ENCODE data around the gene SLC35G1.

SLC35G1 gene, protein sequence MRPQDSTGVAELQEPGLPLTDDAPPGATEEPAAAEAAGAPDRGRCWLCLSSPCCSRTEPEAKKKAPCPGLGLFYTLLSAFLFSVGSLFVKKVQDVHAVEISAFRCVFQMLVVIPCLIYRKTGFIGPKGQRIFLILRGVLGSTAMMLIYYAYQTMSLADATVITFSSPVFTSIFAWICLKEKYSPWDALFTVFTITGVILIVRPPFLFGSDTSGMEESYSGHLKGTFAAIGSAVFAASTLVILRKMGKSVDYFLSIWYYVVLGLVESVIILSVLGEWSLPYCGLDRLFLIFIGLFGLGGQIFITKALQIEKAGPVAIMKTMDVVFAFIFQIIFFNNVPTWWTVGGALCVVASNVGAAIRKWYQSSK

GRCh38 chr10:93893646-93894515 lies at the start of gene SLC35G1:
Gene SLC35G1 (plus strand): TSS chr10:93893978. CDS start chr10:93894034, 56 bp downstream.
- TF ChIP-seq, protein P1, sequence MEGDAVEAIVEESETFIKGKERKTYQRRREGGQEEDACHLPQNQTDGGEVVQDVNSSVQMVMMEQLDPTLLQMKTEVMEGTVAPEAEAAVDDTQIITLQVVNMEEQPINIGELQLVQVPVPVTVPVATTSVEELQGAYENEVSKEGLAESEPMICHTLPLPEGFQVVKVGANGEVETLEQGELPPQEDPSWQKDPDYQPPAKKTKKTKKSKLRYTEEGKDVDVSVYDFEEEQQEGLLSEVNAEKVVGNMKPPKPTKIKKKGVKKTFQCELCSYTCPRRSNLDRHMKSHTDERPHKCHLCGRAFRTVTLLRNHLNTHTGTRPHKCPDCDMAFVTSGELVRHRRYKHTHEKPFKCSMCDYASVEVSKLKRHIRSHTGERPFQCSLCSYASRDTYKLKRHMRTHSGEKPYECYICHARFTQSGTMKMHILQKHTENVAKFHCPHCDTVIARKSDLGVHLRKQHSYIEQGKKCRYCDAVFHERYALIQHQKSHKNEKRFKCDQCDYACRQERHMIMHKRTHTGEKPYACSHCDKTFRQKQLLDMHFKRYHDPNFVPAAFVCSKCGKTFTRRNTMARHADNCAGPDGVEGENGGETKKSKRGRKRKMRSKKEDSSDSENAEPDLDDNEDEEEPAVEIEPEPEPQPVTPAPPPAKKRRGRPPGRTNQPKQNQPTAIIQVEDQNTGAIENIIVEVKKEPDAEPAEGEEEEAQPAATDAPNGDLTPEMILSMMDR (IDR thresholded peaks at IDR 0.05; ENCODE audit: control extremely low read depth, extremely low read depth, low read depth, missing control alignments) = no peak
- CTCF ChIA-PET = interaction anchor here (1.2 to 2.7 kb wide), 5 partner anchors 9 to 23 kb away, joined by 3 to 6 read pairs (median 4); no protein-coding TSS in a partner anchor
- peak; percentile 93 for DNase-seq (ENCODE audit: extremely low spot score)
- POLR2A ChIA-PET = no interaction called here

DNA sequence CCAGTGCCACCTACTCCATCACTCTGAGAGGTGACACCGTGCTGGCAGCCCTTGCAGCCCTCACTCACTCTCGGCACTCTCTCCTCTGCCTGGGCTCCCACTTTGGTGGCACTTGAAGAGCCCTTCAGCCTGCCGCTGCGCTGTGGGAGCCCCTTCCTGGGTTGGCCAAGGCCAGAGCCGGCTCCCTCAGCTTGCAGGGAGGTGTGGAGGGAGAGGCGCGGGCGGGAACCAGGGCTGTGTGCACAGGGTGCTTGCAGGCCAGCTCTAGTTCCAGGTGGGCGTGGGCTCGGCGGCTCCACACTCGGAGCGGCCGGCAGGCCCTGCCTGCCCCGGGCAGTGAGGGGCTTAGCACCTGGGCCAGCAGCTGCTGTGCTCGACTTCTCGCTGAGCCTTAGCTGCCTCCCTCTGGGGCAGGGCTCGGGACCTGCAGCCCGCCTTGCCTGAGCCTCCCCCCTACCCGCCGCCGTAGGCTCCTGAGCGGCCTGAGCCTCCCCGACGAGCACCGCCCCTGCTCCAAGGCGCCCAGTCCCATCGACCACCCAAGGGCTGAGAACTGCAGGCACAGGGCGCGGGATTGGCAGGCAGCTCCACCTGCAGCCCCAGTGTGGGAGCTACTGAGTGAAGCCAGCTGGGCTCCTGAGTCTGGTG lies 48.7 kb upstream of the SLC35G1 start:
- ChIA-PET POLR2A (no interaction called here), CTCF (interaction anchor here (1.6 kb wide), 1 partner anchor 26 kb away, joined by 3 read pairs; no protein-coding TSS in a partner anchor)
- TF ChIP-seq, protein P1 (IDR thresholded peaks at IDR 0.05; ENCODE audit: control extremely low read depth, extremely low read depth, low read depth, missing control alignments) = no peak
- DNase-seq (ENCODE audit: extremely low spot score) = no peak

DNA sequence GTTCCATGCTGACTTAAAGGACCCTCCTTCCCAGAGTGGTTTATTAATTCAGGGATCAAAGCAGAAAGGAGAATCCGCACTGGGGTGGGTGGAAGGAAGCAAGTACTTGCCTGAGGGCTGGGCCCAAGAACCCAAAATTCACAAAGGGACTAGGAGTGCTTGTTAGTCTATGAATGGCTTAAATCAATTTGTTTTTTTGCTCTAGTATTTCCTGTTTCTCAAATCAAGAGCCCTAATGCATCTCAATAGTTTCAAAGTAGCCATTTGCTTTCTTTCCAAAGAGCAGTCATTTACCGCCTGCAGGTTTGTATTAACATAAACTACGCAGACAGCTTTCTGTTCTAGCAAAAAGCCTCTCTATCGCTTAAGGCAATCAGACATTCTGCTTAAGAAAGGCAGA lies 44.2 kb upstream of the SLC35G1 start:
- no peak for DNase-seq (ENCODE audit: extremely low spot score)
- TF ChIP-seq, protein P1 (IDR thresholded peaks at IDR 0.05; ENCODE audit: control extremely low read depth, extremely low read depth, low read depth, missing control alignments) = no peak
- ChIA-PET CTCF (no interaction called here), POLR2A (no interaction called here)

DNA sequence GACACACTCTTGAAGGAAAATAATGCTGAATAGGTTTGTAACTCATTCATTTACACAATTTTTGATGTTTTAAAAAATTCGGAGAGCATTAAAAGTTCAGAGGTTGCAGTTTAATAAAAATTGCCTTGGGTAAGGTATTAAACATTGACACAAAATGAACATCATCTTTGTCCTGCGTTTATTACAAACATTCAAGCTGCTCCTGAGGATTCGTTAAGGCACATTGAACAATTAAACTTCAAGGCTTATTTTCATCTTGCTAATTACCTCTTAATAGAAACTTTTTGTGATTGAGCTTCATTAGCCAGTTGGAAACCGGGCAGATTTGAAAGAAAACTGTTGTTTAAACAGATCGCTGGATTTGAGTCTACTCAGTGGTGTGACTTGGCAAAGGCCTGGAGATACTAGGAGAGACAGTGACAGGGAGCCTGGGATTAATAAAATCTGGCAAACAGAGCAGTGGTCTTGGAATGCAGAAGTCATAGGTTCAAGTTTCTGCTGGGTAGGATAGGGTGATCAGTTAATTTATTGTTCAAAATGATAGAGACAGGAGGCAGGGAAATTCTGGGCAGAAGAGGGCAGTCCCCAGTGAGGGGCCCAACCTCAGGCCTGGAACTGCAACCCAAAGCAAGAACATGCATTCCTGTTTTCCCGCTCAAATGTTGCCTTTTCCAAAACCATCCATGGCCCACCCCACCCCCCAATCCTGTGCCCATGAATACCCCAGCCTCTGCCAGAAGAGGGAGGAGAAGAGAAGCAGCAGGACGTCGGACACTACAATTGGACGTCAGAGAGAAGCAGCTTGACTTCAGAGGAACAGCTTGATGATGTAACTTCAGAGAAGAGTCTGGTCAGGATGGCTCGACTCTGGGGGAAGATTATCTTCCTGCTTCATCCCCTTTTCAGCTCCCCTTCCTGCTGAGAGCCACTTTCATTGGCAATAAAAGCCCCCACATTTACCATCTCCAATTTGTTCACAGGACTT lies 43.5 kb upstream of the SLC35G1 start:
- TF ChIP-seq, protein P1 (IDR thresholded peaks at IDR 0.05; ENCODE audit: control extremely low read depth, extremely low read depth, low read depth, missing control alignments) = no peak
- no peak for DNase-seq (ENCODE audit: extremely low spot score)
- ChIA-PET POLR2A (no interaction called here), CTCF (interaction anchor here (1.4 to 2.2 kb wide), 2 partner anchors 9 to 295 kb away, joined by 3 to 5 read pairs; no protein-coding TSS in a partner anchor)

DNA sequence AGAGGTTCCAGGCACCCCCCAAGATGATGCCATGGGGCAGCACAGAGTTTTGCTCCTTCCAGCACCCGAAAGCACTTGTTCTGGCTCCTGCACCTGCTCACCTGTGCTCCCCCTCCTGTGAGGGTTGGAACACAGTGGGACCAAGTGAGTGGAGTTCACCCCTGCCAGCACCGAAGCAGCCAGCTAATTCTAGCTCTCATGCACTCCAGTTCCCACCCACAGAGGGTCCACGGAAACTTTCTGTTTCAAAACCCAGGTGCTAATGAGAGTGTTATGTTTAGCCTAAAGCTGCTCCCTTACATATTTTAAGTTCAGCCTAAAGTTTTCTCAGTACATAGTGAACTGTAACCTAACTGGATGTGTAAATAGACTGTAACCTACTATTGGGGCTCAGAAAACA lies 42.6 kb upstream of the SLC35G1 start:
- TF ChIP-seq, protein P1 (IDR thresholded peaks at IDR 0.05; ENCODE audit: control extremely low read depth, extremely low read depth, low read depth, missing control alignments) = no peak
- POLR2A ChIA-PET = no interaction called here
- no peak for DNase-seq (ENCODE audit: extremely low spot score)
- CTCF ChIA-PET = interaction anchor here (1.4 to 2.2 kb wide), 2 partner anchors 10 to 296 kb away, joined by 3 to 5 read pairs; no protein-coding TSS in a partner anchor
